ENCODE measurements around the gene FBXO36. TPM values are rescaled to one million over a fixed set of nuclear protein-coding genes. Genes with fewer than 3 reads are reported as not detected.

The FBXO36 gene
- polyA plus RNA-seq, 1 donor (not counting 4 experiments of a cell fraction or from before 2014, with no cell fraction given), result 1.7 TPM

- no peak for DNase-seq (ENCODE audit: low read depth, low spot score)
- H3K9ac ChIP-seq (ENCODE audit: control insufficient read depth, extremely low read depth, insufficient read depth, low read length), result no peak overlapping the region
- H3K36me3 ChIP-seq (ENCODE audit: control insufficient read depth in 2 of 2, extremely low read depth in 1 of 2, insufficient read depth in 2 of 2, low read length in 2 of 2), result no peaks in the 10 kb centered on the region
- H3K27me3 ChIP-seq (ENCODE audit: control insufficient read depth, extremely low read depth, insufficient read depth, low read length), result no peaks in the 10 kb centered on the region
- H3K9me1 ChIP-seq (ENCODE audit: control insufficient read depth, extremely low read depth, insufficient read depth, low read length), result no peaks in the 10 kb centered on the region
- H4K20me1 ChIP-seq (ENCODE audit: control insufficient read depth, extremely low read depth, insufficient read depth, low read length), result no peaks in the 10 kb centered on the region
- no peak overlapping the region for H3K4me2 ChIP-seq (ENCODE audit: control insufficient read depth, extremely low read depth, insufficient read depth, low read depth, low read length)
- no peak overlapping the region for H3K27ac ChIP-seq (ENCODE audit: control insufficient read depth, insufficient read depth, low read length)
- no peaks in the 10 kb centered on the region for H3K79me2 ChIP-seq (ENCODE audit: control insufficient read depth, insufficient read depth, low read length)
- dilution Hi-C loops (cut with MboI; ENCODE audit: extremely low pct_ligation_motif_present, low sequenced_read_pairs), result no loop called here
- FAIRE-seq, result no peak
- no peak overlapping the region for H3K4me3 ChIP-seq (ENCODE audit: control insufficient read depth in 2 of 3, extremely low read depth in 1 of 3, insufficient read depth in 2 of 3, low read depth in 1 of 3, low read length in 3 of 3)
- no peak overlapping the region for H2AFZ ChIP-seq (ENCODE audit: control insufficient read depth, low read length)
- peaks cover 3% of the 10 kb centered on the region for H3K4me1 ChIP-seq (ENCODE audit: control insufficient read depth, extremely low read depth, insufficient read depth, low read length)
- no peaks in the 10 kb centered on the region for H3K9me3 ChIP-seq (ENCODE audit: control insufficient read depth, low read depth, low read length)
- no peak for TF ChIP-seq EZH2 (IDR thresholded peaks at IDR 0.05; ENCODE audit: low read length)
- TF ChIP-seq CTCF (optimal IDR thresholded peaks at IDR 0.05 in 1 of 3, IDR thresholded peaks at IDR 0.05 in 1 of 3, conservative IDR thresholded peaks at IDR 0.05 in 1 of 3; ENCODE audit: extremely low read depth in 1 of 3, insufficient read depth in 2 of 3, low read length in 3 of 3), result no peak
Observed at GRCh38 chr2:229970406-229970805, 48.1 kb downstream of the FBXO36 start.

GRCh38 chr2:229971298-229971790, 49.0 kb downstream of the FBXO36 start:
- H4K20me1 ChIP-seq (ENCODE audit: control insufficient read depth, extremely low read depth, insufficient read depth, low read length), result no peaks in the 10 kb centered on the region
- no peak overlapping the region for H3K9ac ChIP-seq (ENCODE audit: control insufficient read depth, extremely low read depth, insufficient read depth, low read length)
- H3K4me3 ChIP-seq (ENCODE audit: control insufficient read depth in 2 of 3, extremely low read depth in 1 of 3, insufficient read depth in 2 of 3, low read depth in 1 of 3, low read length in 3 of 3), result no peak overlapping the region
- no peak overlapping the region for H3K27ac ChIP-seq (ENCODE audit: control insufficient read depth, insufficient read depth, low read length)
- H3K9me1 ChIP-seq (ENCODE audit: control insufficient read depth, extremely low read depth, insufficient read depth, low read length), result no peaks in the 10 kb centered on the region
- no peak overlapping the region for H2AFZ ChIP-seq (ENCODE audit: control insufficient read depth, low read length)
- H3K4me1 ChIP-seq (ENCODE audit: control insufficient read depth, extremely low read depth, insufficient read depth, low read length), result peaks cover 3% of the 10 kb centered on the region
- H3K79me2 ChIP-seq (ENCODE audit: control insufficient read depth, insufficient read depth, low read length), result no peaks in the 10 kb centered on the region
- no peak for TF ChIP-seq EZH2 (IDR thresholded peaks at IDR 0.05; ENCODE audit: low read length)
- TF ChIP-seq CTCF (optimal IDR thresholded peaks at IDR 0.05 in 1 of 3, IDR thresholded peaks at IDR 0.05 in 1 of 3, conservative IDR thresholded peaks at IDR 0.05 in 1 of 3; ENCODE audit: extremely low read depth in 1 of 3, insufficient read depth in 2 of 3, low read length in 3 of 3), result no peak
- FAIRE-seq (no peak), DNase-seq (ENCODE audit: low read depth, low spot score) (no peak)
- H3K27me3 ChIP-seq (ENCODE audit: control insufficient read depth, extremely low read depth, insufficient read depth, low read length), result no peaks in the 10 kb centered on the region
- H3K36me3 ChIP-seq (ENCODE audit: control insufficient read depth in 2 of 2, extremely low read depth in 1 of 2, insufficient read depth in 2 of 2, low read length in 2 of 2), result no peaks in the 10 kb centered on the region
- H3K9me3 ChIP-seq (ENCODE audit: control insufficient read depth, low read depth, low read length), result no peaks in the 10 kb centered on the region
- no peak overlapping the region for H3K4me2 ChIP-seq (ENCODE audit: control insufficient read depth, extremely low read depth, insufficient read depth, low read depth, low read length)
- dilution Hi-C loops (cut with MboI; ENCODE audit: extremely low pct_ligation_motif_present, low sequenced_read_pairs), result no loop called here

Data from keratinocyte (primary cell).